T-helper 2 cell treated with Interferon-gamma antibody and Interleukin-4, amounts not matched to agents 5 μg/mL and 100 μg/mL, for 36 hours (primary cell): ENCODE measurements around the gene MTAP.

ENCODE experiments used
- DNase-seq: peaks from one replicate; pipeline ENCODE4 v3.0.0; 2021; ENCODE audit warnings: low spot score
- H3K27ac Mint-ChIP-seq: one replicate; pipeline ENCODE4 v1.8.0; 2021; ENCODE audit warnings: mild to moderate bottlenecking, mixed read lengths
- H3K27me3 Mint-ChIP-seq: one replicate; pipeline ENCODE4 v1.8.0; 2021; ENCODE audit warnings: low read depth, mixed read lengths
- H3K36me3 Mint-ChIP-seq: one replicate; pipeline ENCODE4 v1.8.0; 2021; ENCODE audit warnings: low read depth, mixed read lengths
- H3K4me1 Mint-ChIP-seq: one replicate; pipeline ENCODE4 v1.8.0; 2021; ENCODE audit warnings: low read depth, mixed read lengths
- H3K4me3 Mint-ChIP-seq: one replicate; pipeline ENCODE4 v1.8.0; 2022; ENCODE audit warnings: mild to moderate bottlenecking, moderate library complexity, mixed read lengths
- H3K9me3 Mint-ChIP-seq: one replicate; pipeline ENCODE4 v1.8.0; 2021; ENCODE audit warnings: mixed read lengths

MTAP gene

GRCh38 chr9:21812946-21813568 is 10.6 kb downstream of the MTAP start:
- Mint-ChIP-seq H3K36me3 (peaks cover 41% of the 10 kb centered on the region), H3K9me3 (no peaks in the 10 kb centered on the region), H3K4me1 (peaks cover 21% of the 10 kb centered on the region), H3K27me3 (no peaks in the 10 kb centered on the region), H3K27ac (no peak overlapping the region), H3K4me3 (no peak overlapping the region)
- DNase-seq = peak; percentile 53

DNA sequence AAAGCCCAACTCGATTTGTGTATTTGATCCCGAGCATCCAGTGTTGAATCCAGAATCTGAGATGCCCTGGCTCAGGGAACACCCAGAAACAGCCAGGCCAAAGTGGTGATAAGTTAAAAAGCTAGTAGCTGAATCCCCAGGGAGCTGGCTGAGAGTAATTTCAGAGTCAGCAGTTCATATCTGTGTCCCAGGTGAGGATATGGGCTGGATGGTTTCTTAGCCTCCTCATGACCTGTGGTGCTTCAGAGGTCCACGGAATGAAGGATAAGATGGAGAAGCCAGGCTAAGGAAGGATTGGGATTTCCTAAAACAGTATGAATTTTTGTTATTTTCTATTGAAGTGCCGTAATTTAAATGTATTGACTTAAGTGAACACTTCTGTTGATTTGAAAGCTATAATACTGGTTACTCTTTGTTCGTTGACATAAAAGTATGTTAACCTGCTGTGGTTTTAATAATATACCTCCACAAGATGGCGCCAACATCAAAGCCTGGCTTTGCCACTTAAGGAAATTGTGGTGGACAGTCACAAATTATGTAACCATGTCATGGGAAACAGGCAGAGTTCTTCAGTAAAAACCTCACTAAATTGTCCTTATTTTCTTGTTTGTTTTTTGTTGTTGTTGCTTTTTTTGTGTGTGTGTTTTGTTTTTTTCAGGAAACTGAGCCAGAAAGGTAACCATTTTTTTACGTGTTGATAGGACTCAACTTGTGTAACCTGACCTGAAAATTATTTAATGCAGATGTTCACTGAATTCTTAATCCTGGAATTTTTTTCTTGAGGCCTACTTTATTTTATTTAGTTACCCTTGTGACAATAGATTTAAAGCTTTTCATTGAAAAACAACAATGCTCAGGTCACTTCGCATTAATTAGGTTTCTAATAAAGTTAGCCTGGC is 11.4 kb downstream of the MTAP start:
- Mint-ChIP-seq H3K36me3 (peaks cover 47% of the 10 kb centered on the region), H3K4me1 (peaks cover 21% of the 10 kb centered on the region), H3K9me3 (no peaks in the 10 kb centered on the region), H3K4me3 (no peak overlapping the region), H3K27ac (no peak overlapping the region), H3K27me3 (no peaks in the 10 kb centered on the region)
- peak; percentile 38 for DNase-seq

DNA sequence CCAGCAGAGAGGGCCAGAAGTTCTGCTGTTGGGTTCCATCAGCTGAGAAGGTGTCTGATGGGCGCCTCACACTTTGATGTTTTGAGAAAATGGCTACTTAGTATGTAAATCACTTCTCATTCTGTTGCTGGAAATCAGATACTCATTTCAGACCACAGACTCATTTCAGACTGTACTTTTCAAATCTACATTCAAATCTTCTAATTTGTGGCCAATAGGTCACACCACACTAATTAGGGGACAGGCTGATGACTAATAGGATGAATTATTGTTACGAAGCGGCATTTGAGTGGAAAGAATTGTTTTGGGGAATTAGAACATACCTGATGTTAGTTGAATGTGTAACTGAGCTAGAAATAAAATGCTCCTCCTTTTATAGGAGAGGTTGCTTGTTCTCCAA is 13.2 kb downstream of the MTAP start:
- Mint-ChIP-seq H3K36me3 (peaks cover 55% of the 10 kb centered on the region), H3K4me3 (no peak overlapping the region), H3K27me3 (no peaks in the 10 kb centered on the region), H3K27ac (no peak overlapping the region), H3K9me3 (no peaks in the 10 kb centered on the region), H3K4me1 (peaks cover 17% of the 10 kb centered on the region)
- DNase-seq = no peak

DNA sequence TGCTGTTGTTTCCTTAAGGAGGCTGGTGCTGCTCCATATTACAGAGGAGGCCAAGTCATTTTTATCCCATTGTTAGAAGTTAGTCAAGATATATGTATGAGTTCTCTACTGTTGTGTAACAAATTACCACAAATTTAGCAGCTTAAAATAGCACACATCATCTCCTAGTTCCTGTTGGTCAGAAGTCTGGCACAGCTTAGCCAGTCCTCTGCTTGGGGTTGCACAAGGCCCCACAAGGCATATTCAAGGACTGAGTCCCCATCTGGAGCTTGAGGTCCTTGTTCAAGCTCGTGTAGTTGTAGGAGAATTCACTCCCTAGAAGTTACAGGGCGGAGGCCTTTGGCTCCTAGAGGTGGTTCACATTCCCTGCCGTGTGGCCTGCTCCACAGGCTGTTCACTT is 14.7 kb downstream of the MTAP start:
- Mint-ChIP-seq H3K27ac (no peak overlapping the region), H3K36me3 (peaks cover 59% of the 10 kb centered on the region), H3K27me3 (no peaks in the 10 kb centered on the region), H3K4me3 (no peak overlapping the region), H3K9me3 (no peaks in the 10 kb centered on the region), H3K4me1 (peaks cover 17% of the 10 kb centered on the region)
- DNase-seq = no peak

DNA sequence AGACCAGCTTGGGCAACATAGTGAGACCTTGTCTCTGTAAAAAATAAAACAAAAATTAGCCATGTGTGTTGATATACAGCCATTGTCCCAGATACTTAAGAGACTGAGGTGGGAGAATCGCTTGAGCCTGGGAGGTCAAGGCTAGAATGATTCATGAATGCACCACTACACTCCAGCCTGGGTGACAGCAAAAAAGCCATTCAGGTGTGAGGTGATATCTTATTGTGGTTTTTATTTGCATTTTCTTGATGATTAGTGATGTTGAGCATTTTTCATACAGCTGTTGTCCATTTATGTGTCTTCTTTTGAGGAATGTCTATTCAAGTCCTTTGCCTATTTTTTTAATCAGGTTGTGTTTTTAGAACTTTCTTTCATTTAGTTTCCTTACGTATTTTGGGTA is 23.2 kb downstream of the MTAP start:
- no peak overlapping the region for H3K27ac Mint-ChIP-seq
- peaks cover 5% of the 10 kb centered on the region for H3K4me1 Mint-ChIP-seq
- H3K27me3 Mint-ChIP-seq = no peaks in the 10 kb centered on the region
- DNase-seq = no peak
- no peaks in the 10 kb centered on the region for H3K9me3 Mint-ChIP-seq
- peaks cover 72% of the 10 kb centered on the region for H3K36me3 Mint-ChIP-seq
- H3K4me3 Mint-ChIP-seq = no peak overlapping the region

GRCh38 chr9:21828853-21829410 is 26.5 kb downstream of the MTAP start:
- no peak overlapping the region for H3K4me3 Mint-ChIP-seq

DNA sequence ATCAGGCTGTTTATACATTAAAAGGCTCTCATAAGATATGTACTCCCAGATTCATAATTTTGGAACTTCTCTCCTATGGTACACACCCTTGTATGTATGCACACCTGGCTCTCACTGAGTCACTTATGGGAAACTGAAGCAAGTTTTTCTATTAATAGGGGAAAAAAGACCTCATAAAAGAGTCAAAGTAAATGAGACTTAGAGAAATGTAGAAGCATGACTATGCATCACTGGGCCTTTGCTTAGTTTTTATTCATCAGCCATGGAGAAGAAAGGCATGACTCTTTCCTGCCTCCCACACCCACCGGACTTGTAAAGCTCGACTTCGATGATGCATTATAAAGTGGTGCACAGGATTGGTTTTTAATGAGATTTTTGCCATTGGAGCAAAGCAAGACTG is 28.2 kb downstream of the MTAP start:
- DNase-seq = no peak
- Mint-ChIP-seq H3K27ac (no peak overlapping the region), H3K27me3 (no peaks in the 10 kb centered on the region), H3K4me3 (no peak overlapping the region), H3K36me3 (peaks cover 71% of the 10 kb centered on the region), H3K4me1 (peaks cover 22% of the 10 kb centered on the region), H3K9me3 (no peaks in the 10 kb centered on the region)

More at GRCh38 chr9:21828853-21829410, 26.5 kb downstream of the MTAP start:
- Mint-ChIP-seq H3K9me3 (no peaks in the 10 kb centered on the region), H3K27ac (no peak overlapping the region), H3K36me3 (peaks cover 71% of the 10 kb centered on the region), H3K27me3 (no peaks in the 10 kb centered on the region), H3K4me1 (peaks cover 22% of the 10 kb centered on the region)
- DNase-seq = no peak

DNA sequence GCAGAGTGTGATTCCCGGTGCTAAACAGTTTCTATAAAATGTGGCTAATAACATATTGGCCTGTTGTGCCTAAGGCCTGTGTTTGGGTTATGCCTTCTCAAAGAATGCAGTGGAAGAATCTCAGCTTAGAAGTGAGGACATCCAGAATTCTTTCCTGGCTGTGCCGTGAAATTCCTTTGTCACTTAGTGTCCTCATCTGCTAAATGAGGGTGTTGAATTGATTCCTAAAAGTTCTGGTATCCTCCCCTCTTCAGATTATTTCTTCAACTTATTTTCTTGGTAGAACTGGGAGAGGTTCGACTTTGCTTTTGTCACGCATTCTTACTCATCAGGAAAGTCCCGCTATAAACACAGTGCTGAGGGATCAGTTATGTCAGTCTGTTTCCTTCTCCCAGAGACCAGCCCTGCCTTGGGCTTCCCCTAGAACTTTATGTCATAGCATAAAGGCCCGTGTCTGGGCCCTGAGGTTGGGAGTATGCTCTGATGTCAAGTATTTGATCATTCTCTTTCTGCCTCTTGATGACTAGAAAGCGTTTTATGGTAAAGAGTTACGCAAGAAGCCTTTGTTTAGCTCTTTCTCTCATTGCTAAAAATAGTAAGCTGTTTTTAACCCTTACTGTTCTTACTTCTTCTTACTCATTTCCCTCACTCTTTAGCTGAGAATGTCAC is 29.5 kb downstream of the MTAP start:
- H3K4me1 Mint-ChIP-seq = peaks cover 24% of the 10 kb centered on the region
- DNase-seq = peak; percentile 58
- H3K9me3 Mint-ChIP-seq = no peaks in the 10 kb centered on the region
- H3K27ac Mint-ChIP-seq = peak overlapping the region; percentile 14
- H3K27me3 Mint-ChIP-seq = no peaks in the 10 kb centered on the region
- H3K4me3 Mint-ChIP-seq = no peak overlapping the region
- H3K36me3 Mint-ChIP-seq = peaks cover 76% of the 10 kb centered on the region

- no peak for DNase-seq
- peaks cover 5% of the 10 kb centered on the region for H3K9me3 Mint-ChIP-seq
- H3K4me1 Mint-ChIP-seq = peaks cover 25% of the 10 kb centered on the region
- H3K4me3 Mint-ChIP-seq = no peak overlapping the region
- H3K36me3 Mint-ChIP-seq = peaks cover 81% of the 10 kb centered on the region
- no peak overlapping the region for H3K27ac Mint-ChIP-seq
- H3K27me3 Mint-ChIP-seq = no peaks in the 10 kb centered on the region
Measured at GRCh38 chr9:21833090-21833801, 30.8 kb downstream of the MTAP start.

DNA sequence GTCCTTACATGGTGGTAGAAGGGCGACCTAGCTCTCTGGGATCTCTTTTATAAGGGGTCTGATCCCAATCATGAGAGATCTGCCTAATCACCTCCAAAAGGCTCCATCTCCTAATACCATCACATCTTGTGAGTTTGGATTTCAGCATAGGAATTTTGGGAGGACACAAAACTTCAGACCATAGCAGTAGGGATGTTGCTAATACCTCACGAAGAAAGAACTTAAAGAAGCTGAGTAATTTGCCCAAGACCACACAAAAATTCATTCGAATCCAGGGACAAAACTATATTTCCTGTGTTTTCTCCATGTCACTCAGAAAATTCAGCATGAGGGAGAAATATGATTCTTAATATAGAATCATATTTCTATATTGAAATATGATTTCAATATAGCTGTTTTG is 32.7 kb downstream of the MTAP start:
- H3K27ac Mint-ChIP-seq = no peak overlapping the region
- H3K27me3 Mint-ChIP-seq = no peaks in the 10 kb centered on the region
- H3K9me3 Mint-ChIP-seq = peaks cover 5% of the 10 kb centered on the region
- peaks cover 84% of the 10 kb centered on the region for H3K36me3 Mint-ChIP-seq
- H3K4me1 Mint-ChIP-seq = peaks cover 21% of the 10 kb centered on the region
- DNase-seq = no peak
- H3K4me3 Mint-ChIP-seq = no peak overlapping the region

DNA sequence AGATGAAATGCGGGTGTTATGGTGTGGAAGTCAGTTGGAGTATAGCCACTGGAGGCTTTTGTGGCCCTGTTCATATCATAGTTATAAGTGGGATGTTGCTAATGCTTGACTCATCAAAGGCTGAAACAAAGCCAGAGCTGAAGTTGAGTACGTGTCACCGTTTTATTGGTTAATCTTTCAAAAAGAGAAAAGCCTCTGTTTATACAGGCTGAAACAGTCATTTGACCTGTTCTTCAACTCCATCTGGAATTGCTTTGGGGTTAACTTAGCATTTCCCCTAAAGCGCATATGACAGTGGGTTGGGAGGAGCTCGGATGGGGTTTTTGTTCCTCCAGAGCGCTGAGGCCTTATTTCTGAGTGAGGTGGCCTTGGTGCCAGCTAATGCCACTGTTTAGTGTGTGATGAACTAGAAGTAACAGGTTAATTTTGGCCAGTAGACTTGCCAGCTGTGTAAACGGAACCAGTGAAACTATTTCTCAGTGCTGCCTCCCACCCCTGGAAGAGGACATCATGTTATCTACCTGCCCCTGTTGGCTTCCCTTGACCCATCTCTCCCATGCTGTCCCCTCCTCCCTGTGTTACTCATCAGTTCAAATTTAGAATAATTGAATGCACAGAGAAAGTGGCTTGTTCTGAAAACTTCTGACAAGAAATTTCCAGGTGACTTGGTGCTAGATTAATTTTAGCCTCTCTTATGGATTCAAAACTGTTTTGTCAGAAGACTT is 34.2 kb downstream of the MTAP start:
- DNase-seq = no peak
- Mint-ChIP-seq H3K36me3 (peaks cover 86% of the 10 kb centered on the region), H3K4me1 (peaks cover 18% of the 10 kb centered on the region), H3K27ac (peak overlapping the region; percentile 34), H3K4me3 (no peak overlapping the region), H3K9me3 (peaks cover 12% of the 10 kb centered on the region), H3K27me3 (no peaks in the 10 kb centered on the region)

DNA sequence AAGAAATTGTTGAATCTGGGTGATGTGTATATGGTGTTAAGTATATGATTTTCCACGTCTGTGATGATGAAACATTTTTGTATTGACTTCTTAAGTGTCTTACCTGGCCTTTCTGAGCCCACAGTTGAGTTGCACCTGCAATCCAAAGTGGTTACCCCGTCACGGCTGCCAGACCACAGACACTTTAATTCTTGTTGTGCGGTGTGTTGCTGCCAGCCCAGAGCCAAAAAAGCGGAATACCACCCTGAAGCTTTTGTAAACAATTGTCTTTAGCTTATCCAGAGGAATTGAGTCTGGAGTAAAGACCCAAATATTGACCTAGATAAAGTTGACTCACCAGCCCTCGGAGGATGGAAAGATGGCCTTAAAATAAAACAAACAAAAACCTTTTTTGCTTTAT is 35.1 kb downstream of the MTAP start:
- DNase-seq = no peak
- Mint-ChIP-seq H3K27ac (no peak overlapping the region), H3K4me3 (no peak overlapping the region), H3K27me3 (no peaks in the 10 kb centered on the region), H3K9me3 (peaks cover 20% of the 10 kb centered on the region), H3K36me3 (peaks cover 88% of the 10 kb centered on the region), H3K4me1 (peaks cover 10% of the 10 kb centered on the region)

DNA sequence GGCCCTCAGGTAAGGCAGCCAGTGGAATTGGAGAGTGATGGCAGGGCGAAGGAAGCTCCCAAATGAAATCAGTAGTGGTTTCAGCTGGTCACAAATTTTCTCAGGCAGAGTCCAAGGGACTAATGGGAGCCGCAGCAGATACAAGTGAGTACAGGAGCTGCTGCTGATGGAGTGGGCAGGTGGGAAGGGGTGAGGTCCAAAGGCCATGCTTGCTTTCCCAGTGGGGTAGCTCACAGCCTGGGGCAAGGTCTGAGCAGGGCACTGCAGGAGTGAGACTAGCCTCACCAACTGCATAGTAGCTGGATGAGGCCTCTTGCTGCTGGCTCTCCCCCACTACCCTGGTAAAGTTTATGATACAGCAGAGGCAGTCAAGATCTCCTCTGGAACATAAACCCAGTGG is 38.2 kb downstream of the MTAP start:
- DNase-seq = no peak
- H3K27ac Mint-ChIP-seq = no peak overlapping the region
- peaks cover 86% of the 10 kb centered on the region for H3K36me3 Mint-ChIP-seq
- H3K9me3 Mint-ChIP-seq = peaks cover 48% of the 10 kb centered on the region
- no peaks in the 10 kb centered on the region for H3K27me3 Mint-ChIP-seq
- H3K4me3 Mint-ChIP-seq = no peak overlapping the region
- H3K4me1 Mint-ChIP-seq = peaks cover 3% of the 10 kb centered on the region
